Endothelial cell (in vitro differentiated cells): ENCODE results near the gene PREPL. TPM values are rescaled to one million over a fixed set of nuclear protein-coding genes. Genes with fewer than 3 reads are reported as not detected.

Experiments
- total RNA-seq: library from RNA; stranded (reverse); fragmentation: NEBNext Ultra II Directional; extraction: Animal tissue kit (Norgen Biotek cat#: 25700); gene quantifications from one replicate; pipeline ENCODE4 v1.2.1, GENCODE V29; 2021; ENCODE audit not compliant: unreplicated experiment

The PREPL gene
- total RNA-seq, 1 donor from 2014 or later, result 16.3 TPM

Other genes starting within 250 kb of the PREPL start
- 31.2 TPM for gene PPM1B, start 192.6 kb downstream of the PREPL start, total RNA-seq
- not detected for gene SLC3A1, start 86.0 kb downstream of the PREPL start, total RNA-seq
- gene CAMKMT, start 453 bp upstream of the PREPL start, total RNA-seq, result 8.4 TPM